ENCODE data around the gene PBX1.

DNA sequence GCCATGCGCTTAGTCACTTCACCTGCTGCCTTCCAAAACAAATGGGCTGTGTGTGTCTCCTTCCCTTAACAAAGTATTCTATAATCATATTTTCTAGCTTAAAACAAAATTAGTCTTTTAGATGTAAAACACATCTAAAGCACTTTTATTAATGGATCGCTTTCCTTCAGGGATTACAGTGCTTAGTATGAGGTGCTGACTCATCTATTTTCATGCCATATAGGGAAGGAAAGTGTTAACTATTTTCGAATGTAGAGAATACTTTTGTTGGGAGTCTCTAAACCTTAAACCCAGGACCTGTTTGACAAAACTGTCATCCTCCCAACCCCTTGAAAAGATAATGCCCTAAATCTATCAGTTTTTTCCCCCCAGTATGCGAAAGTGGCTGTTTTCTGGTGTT lies 90.2 kb downstream of the PBX1 start:
- TF ChIP-seq, protein P1, sequence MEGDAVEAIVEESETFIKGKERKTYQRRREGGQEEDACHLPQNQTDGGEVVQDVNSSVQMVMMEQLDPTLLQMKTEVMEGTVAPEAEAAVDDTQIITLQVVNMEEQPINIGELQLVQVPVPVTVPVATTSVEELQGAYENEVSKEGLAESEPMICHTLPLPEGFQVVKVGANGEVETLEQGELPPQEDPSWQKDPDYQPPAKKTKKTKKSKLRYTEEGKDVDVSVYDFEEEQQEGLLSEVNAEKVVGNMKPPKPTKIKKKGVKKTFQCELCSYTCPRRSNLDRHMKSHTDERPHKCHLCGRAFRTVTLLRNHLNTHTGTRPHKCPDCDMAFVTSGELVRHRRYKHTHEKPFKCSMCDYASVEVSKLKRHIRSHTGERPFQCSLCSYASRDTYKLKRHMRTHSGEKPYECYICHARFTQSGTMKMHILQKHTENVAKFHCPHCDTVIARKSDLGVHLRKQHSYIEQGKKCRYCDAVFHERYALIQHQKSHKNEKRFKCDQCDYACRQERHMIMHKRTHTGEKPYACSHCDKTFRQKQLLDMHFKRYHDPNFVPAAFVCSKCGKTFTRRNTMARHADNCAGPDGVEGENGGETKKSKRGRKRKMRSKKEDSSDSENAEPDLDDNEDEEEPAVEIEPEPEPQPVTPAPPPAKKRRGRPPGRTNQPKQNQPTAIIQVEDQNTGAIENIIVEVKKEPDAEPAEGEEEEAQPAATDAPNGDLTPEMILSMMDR (IDR thresholded peaks at IDR 0.05) = no peak
- TF ChIP-seq POLR2A (IDR thresholded peaks at IDR 0.05) = no peak

Data from esophagus squamous epithelium (tissue), 4 donors.